GM12864 (cell line): ENCODE measurements around the gene ICAM2.

Experiments
- DNase-seq: peaks from one replicate; pipeline ENCODE4 v3.0.0-alpha.2; 2011; ENCODE audit warnings: low read depth
- H3K4me3 ChIP-seq: 2 replicates; pipeline ENCODE4 v1.5.1; 2011; ENCODE audit warnings: mild to moderate bottlenecking, low read depth, low read length, control low read depth
- CTCF ChIP-seq: IDR thresholded peaks from 2 replicates; pipeline ENCODE4 v1.5.1; 2011; ENCODE audit warnings: low read depth, mild to moderate bottlenecking, moderate library complexity, low read length, control low read depth, inconsistent platforms; ENCODE audit errors: missing control alignments

The ICAM2 gene

GRCh38 chr17:63961355-63962212, 58.8 kb downstream of the ICAM2 start:
- no peak overlapping the region for H3K4me3 ChIP-seq
- DNase-seq, result no peak

GRCh38 chr17:63960430-63960829, 60.0 kb downstream of the ICAM2 start:
- TF ChIP-seq CTCF, result no peak
- DNase-seq, result no peak

More at GRCh38 chr17:63961355-63962212, 58.8 kb downstream of the ICAM2 start:
- no peak for TF ChIP-seq CTCF

GRCh38 chr17:63960006-63960405, 60.4 kb downstream of the ICAM2 start:
- H3K4me3 ChIP-seq, result no peak overlapping the region
- DNase-seq, result no peak
- TF ChIP-seq CTCF, result no peak

More at GRCh38 chr17:63960430-63960829, 60.0 kb downstream of the ICAM2 start:
- H3K4me3 ChIP-seq, result no peak overlapping the region

GRCh38 chr17:63956296-63956920, 64.0 kb downstream of the ICAM2 start:
- no peak for TF ChIP-seq CTCF
- no peak overlapping the region for H3K4me3 ChIP-seq
- no peak for DNase-seq

GRCh38 chr17:63955791-63956190, 64.6 kb downstream of the ICAM2 start:
- no peak overlapping the region for H3K4me3 ChIP-seq
- TF ChIP-seq CTCF, result no peak
- no peak for DNase-seq

- no peak for DNase-seq
- no peak for TF ChIP-seq CTCF
- no peak overlapping the region for H3K4me3 ChIP-seq
Measured at GRCh38 chr17:63955232-63955631, 65.2 kb downstream of the ICAM2 start.
